Activated effector memory CD4-positive, alpha-beta T cell treated with Interleukin-2 at 50 U/mL for 16 hours (primary cell): ENCODE data around the gene GDPD5.
A peak's percentile ranks its signal among the peaks of the same experiment; 100 is the strongest.

Experiments used
- DNase-seq: peaks from one replicate; pipeline ENCODE4 v3.0.0-alpha.2; 2020

The GDPD5 gene

GRCh38 chr11:75441804-75442132, 84.0 kb downstream of the GDPD5 start:
- DNase-seq, result no peak

- DNase-seq, result no peak
Observed at GRCh38 chr11:75440960-75441803, 84.6 kb downstream of the GDPD5 start.

- DNase-seq, result no peak
Observed at GRCh38 chr11:75439495-75440120, 86.1 kb downstream of the GDPD5 start.

- no peak for DNase-seq
Observed at GRCh38 chr11:75439026-75439425, 86.7 kb downstream of the GDPD5 start.

DNA sequence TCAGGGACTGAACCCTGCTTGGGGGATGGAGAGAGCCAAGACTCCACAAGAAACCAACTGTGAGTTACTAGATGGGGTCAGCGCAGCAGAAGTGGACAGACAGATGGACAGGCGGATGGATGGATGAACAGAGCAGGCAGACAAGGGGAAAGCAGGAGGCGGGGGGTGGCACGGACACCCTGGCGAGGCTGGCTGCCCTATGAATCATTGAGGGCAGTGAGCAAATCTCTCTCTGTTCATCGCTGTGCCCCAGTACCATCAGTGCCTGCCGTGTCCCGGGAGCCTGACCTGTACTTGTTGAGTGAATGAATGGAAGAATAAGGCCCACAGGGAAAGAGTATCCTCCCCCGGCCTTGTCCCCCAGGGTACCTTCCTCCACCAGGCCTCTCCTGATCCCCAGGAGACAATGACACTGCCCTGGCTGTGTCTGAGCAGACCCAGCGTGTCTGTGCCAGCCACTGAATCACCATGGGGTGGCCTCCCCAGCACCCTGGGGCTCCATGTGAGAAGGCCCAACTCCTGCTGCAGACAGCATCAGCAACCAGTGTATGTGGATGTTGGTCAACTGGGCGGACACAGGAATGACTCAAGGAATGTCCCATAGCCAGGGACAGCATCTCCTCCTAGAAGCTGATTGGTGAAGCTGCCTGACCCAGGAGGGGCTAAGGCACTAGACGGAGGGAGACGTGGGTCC, 87.6 kb downstream of the GDPD5 start:
- DNase-seq, result no peak

DNA sequence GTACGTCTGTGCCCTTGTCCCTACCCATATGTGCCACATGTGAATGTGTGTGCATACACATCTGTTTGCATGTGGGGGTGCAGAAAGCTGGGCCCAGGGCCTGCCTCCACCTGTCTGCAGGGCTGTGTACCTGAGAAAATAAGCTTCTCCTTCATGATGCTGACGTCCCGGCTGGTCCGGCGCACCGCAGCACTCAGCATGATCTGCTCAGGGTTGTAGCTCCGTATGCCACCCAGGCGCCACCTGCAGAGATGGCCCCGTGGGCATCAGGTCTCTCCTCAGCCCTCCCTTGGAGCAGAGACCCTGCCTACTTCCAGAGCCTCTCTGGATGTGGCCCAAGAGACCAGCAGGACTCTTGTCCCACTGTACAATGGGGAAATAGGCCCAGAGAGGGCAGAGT, 88.9 kb downstream of the GDPD5 start:
- no peak for DNase-seq

DNA sequence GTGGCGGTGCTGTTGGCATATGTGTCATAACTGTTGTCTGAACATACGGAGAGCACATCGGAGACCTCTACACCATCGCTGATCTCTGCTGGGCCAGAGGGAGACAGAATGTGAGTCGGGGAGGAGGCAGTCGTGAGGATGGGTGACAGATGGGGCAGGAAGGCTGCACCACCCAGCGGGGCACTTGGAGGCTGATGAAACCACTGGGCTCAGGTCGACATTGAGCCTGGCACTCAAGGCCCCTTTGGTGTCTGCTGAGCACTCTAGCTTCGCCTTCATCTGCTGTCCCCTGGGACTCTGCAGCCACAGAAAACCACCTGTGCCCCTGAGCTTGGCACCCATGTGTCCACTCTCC, 90.2 kb downstream of the GDPD5 start:
- DNase-seq, result no peak

DNA sequence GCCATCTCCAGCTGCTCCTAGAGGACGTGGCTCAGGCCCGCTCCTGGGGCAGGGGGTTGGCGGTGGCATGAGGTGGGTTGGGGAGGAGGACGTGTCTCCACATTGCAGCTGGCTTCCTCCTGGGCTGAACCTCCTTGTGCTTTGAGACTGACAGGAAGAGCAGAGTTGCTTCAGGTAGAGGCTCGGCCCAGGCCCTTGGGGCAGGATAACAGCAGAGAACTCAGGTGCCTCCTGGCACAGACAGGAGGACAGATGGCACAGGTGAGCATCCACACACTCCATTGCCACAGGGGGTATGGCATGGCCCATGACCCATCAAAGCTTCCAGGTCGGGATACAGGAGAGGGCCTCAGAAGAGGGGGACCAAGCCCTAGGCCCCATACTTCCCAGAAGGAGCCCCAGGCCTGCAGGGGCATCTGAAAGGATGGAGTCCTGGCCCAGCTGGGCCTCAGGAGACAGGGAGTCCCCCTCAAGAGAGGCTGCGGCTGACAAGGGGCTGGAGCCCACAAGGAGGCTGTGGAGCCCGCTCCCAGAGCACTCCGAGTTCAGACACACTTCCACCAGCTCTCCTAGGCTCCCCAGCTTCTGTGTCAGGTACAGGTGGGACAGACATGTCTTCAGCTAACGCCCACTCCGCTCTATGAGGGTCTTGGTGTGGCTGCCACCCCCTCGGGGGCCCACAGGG, 90.7 kb downstream of the GDPD5 start:
- no peak for DNase-seq

DNA sequence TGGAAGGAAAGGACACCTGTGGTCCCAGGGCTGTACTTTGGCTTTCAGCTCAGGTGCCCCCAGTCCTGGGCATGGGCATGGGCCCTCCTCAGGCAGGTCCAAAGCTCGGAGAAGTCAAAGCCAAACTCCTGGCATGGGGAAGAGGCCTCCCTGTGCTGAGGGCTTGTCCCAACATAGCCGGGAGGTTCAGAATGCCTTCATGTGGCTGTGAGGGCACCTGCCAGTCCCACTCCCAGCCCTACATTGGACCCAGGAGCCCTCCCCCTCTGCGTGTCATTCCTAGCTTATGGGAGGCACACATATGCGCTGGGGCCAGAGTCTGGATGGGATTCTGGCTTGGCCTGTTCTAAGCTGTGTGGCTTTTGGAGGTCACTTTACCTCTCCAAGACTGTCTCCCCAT, 91.7 kb downstream of the GDPD5 start:
- DNase-seq, result no peak

- DNase-seq, result no peak
Observed at GRCh38 chr11:75433443-75433842, 92.3 kb downstream of the GDPD5 start.

DNA sequence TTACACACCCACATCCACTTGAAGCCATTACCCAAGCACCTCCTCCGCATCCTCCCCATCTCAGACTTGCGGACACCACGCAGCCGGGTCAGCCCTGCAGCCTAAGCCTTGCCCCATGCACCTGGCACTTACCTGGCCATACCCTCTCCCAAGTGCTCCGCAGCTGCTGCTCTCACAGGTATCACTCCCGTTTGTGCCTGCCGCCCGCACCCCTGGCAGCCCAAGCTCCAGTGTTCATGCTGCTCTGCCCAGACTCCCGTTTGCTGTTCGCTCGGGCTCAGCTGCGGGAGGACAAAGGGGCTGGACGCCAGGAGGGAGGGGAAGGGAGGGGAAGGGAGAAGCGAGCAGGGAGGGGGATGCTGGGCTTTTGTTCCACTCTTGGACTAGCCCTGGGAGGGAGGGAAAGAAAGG, 92.8 kb downstream of the GDPD5 start, which contains the start of gene KLHL35:
TSS of gene KLHL35 (minus strand) at position 293 of the 411 bp plus-strand sequence. CDS start 2,574 bp downstream, outside the sequence.
- DNase-seq, result no peak

- no peak for DNase-seq
Observed at GRCh38 chr11:75431533-75432525, 93.9 kb downstream of the GDPD5 start.

GRCh38 chr11:75430714-75431532, 94.8 kb downstream of the GDPD5 start:
- no peak for DNase-seq

DNA sequence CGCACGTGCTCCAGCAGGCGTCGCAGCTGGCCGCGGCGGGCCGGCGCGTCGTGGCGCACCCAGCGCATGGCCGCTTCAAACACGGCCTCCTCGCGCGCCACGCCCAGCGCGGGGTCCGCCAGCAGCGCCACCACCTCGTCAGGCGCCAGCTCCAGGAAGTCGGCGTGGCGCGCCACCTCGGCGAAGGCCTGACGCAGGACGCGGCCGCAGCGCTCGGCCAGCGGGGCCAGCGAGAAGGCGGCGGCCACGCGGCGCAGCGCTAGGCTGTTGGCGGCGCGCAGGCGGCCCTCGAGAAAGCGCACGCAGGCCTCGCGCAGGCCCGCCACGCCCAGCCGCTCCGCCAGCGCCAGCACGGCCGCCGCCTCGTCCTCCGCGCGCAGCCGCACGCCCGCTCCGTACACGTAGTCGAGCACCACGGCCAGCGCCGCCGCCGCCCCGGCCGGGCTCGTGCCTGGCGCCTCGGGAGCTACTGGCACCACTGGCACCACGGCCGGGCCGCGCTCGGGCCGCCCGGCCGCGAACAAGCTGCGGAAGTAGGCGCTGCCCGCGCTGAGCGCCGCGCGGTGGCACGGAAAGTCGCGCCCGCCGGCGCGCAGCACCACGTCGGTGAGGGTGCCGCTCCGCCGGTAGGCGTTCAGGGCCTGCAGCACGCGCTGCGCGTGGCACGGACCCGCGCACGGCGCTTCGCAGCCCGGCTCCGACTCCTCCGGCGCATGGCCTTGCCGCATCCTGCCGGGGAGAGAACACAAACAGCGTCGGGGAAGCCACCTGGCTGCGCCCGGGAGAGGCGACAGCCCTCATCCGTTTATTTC, 95.6 kb downstream of the GDPD5 start:
- peak; percentile 62 for DNase-seq

GRCh38 chr11:75429641-75429901, 96.2 kb downstream of the GDPD5 start:
- no peak for DNase-seq

- no peak for DNase-seq
Observed at GRCh38 chr11:75428989-75429640, 96.6 kb downstream of the GDPD5 start.

DNA sequence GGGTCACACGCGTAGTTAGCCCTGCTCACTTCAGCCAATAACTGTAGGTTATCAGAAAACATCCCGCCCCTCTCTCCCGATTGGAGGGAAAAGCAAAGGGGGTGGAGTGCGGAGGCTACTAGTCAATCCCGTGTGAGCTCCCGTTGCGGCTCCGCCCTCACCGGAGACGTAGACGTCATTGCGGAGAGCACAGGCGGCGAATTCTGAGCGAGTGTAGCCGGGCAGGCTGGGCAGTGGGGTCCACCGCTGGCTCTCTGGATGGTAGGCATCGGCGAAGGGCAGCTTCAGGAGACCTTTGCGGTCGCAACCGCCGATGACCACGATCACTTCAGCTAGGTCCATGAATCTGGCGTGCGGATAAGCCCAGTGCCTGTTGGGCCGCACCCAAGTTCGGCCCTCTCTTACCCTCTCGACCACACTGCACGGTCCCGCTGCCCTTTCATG, 97.4 kb downstream of the GDPD5 start:
- DNase-seq, result peak; percentile 37

DNA sequence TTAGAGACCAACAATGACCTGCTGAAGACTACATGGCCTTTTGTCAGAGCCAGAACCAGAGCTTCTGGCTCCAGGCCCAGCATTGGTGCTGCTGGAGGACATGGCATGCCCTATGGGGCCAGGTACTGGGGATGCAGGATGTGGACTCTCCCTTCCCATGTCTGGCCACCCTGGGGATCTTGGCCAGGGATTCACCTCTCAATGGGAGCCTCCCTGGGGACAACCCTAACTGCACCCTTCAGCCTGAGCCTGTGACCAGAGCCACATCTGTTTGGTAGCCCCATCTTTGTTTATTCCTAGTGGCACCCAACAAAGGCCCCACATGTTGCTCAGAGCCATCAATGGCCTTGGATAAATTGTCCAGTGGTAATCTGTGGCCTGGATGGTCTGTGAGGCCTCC, 98.6 kb downstream of the GDPD5 start:
- no peak for DNase-seq

GRCh38 chr11:75426720-75427086, 99.0 kb downstream of the GDPD5 start:
- no peak for DNase-seq

- DNase-seq, result no peak
Observed at GRCh38 chr11:75425422-75425821, 100.3 kb downstream of the GDPD5 start.
